HG02852 (cell line): ENCODE results near the gene EML4.
"Not testable (repeated sequence)": the region's sequence is repeated elsewhere in the genome, so short reads cannot be mapped to it uniquely, and the experiment has no call there.

Source experiments
- ATAC-seq: cut with Tn5 transposase; IDR thresholded peaks from one replicate; pipeline ENCODE4 v1.9.1; 2021; ENCODE audit warnings: mild to moderate bottlenecking, moderate library complexity; ENCODE audit not compliant: unreplicated experiment

The EML4 gene

DNA sequence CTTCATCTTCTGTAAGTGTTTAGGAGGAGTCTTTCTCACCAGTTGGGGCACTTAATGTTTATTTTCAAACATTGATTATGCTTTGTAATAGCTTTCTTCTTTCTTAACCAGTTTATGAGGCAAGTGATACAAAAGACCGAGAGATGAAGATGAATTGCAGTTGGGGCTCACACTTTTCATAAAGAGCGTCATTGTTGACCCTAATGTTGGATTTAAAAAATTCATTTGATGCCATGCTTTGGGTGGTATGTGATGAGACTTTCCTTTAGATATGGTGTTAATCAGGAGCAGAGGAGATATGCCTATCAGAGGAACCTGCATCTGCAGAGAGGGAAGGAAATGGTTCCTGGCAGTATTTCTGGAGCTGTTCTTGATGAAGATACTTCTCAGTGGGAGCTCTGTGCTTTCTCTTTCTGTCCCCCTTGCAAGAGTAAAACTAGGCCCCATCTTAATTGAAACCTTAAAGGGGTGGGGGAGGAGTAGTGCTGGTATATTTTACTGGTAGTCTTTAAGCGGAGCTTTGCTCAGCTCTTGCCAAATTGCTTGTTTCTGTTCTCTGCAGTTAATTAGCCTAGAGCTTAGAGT, 2.3 kb downstream of the EML4 start:
- ATAC-seq = peak; percentile 31

DNA sequence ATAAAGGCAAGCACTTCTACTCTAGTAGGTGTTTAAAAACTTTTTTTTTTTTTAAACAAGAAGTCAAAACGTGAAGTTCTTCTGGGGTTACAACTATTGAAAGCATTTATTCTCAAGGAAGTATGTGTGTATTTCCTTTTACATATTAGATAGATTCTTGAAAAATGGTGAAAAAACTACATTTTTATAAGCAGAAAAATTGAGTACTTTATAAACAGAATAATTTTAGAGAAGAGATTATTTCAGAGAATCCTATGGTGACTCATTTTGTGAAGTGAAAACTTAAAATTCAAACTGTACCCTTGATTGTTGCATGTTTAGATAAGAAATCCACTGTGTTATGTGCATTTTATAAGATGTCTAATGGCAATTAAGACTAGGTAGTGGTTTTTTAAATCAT, 2.9 kb downstream of the EML4 start:
- no peak for ATAC-seq

DNA sequence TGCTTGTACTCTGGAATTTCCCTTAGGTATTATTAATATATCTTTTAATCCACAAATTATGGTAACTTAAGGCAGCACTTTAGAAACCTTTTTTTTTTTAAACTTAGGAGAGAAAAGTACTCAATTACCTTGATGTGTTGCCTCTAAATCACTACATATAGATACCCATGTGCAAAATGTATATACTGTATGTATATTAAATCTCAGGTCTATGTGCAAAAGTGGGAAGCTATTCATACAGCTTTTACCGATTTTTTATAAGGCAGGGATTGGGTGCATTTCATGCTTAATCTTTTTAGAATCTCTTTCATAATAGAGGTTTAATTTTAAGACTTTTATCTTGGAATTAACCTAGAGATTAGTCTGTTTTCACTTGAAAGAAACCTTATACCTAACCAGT, 3.4 kb downstream of the EML4 start:
- no peak for ATAC-seq

DNA sequence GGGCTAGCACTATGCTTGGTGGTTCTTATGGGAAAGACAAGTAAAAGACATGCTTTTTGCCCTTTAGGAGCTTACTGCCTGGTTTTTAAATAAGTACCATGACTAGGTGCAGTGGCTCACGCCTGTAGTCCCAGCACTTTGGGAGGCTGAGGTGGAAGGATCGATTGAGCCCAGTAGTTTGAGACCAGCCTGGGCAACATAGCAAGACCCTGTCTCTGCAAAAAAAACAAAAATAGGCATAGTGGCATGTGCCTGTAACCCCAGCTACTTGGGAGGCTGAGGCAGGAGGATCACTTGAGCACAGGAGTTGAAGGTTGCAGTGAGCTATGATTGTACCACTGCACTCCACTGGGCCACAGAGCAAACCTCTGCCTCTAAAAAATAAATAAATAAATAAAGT, 4.3 kb downstream of the EML4 start:
- not testable (repeated sequence) for ATAC-seq

DNA sequence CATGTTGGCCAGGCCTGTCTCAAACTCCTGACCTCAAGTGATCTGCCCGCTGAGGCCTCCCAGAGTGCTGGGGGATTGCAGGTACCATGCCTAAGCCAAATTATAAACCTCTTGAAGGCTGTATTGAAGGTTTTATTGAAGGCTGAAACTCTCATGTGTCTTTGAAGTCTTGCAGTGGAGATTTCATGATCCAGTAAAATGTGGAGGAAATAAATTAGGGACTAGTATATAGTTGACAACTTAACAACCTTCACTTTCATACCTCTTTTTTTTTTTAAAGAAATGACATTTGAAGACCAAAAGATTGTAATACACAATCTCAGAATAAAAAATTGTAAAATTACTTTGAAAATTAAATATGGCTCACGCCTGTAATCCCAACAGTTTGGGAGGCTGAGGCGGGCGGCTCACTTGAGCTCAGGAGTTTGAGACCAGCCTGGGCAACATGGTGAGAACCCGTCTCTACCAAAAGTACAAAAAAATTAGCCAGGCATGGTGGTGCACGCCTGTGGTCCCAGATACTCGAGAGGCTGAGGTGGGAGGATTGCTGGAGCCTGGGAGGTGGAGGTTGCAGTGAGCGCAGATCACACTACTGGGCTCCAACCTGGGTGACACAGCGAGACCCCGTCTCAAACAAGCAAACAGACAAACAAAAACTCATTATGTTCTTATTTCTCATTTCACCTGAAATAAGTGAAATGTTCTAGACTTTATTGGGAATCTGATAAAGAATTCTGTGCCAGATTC, 8.0 kb downstream of the EML4 start:
- ATAC-seq = no peak

DNA sequence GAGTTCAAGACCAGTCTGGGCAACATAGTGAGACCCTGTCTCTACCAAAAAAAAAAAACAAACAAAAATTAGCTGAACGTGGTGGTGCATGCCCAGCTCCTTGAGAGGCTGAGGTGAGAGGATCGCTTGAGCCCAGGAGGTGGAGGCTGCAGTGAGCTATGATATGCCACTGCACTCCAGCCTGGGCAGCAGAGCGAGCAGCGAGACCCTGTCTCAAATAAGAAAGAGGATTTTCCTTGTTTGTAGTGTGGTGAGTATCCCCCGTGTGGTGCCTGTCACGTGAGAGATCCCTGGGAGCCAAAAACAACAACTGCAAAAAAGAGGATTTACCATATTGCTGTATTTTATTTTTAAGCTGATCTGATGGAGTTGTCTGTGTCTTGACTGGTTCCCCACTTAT, 9.2 kb downstream of the EML4 start:
- ATAC-seq = no peak

DNA sequence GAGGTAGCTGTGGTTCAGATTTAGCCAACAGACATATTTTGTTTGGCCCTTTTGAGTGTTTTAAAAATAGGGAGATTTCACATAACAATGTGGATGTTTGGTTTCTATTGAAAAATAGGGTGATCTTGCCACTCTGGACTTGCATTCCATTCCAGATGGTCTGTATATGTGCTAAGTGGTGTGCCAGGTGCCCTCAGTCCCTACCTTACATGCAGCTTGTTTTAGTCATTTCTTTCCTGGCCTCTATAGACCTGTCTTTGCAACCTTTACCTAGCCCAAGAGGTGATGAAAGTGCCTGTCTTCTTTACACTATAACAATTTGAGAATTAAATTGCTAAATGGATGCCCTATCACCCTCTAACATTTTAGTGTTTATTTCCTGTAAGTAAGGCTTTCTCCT, 11.1 kb downstream of the EML4 start:
- ATAC-seq = no peak

DNA sequence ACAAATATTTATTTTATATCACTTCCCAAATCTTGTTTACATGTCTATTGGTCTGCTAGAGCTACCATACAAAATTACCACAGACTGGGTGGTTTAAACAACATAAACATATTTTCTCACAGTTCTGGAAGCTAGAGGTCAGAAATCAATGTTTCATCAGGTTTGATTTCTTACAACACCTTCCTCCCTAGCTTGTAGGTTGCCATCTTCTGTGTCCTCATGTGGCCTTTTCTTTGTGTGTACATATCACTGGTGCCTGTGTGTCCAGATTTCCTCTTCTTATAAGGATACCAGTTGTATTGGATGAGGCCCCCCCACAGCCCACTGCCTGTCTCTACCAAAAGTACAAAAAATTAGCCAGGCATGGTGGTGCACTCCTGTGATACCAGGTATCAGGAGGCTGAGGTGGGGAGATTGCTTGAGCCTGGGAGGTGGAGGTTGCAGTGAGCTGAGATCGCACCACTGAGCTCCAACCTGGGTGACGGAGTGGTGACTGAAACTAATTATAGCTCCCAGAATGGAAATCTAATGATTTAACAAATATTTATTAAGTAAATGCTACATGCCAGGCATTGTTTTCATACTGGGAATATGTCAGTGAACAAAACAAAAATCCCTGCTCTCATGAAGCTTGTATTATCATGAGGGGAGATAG, 13.6 kb downstream of the EML4 start:
- ATAC-seq = no peak

DNA sequence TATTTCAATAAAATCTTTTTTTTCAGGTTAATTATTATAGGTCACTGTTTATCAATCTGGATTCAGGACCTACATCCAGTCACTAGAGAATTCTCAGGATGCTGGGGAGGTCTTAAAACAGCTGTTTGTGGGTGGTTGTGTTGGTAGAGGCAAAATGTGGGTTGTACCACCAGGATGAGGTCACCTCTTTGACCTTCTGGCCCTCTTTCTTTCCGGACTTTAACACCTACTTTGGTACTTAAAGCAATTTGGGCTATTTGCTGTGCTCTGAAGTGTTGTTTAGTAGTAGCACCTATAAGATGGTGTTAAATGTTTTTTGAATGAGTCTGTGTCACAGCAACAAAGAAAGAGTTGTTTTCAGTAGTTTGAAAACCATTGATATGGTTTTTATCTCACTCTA, 14.6 kb downstream of the EML4 start:
- ATAC-seq = no peak

DNA sequence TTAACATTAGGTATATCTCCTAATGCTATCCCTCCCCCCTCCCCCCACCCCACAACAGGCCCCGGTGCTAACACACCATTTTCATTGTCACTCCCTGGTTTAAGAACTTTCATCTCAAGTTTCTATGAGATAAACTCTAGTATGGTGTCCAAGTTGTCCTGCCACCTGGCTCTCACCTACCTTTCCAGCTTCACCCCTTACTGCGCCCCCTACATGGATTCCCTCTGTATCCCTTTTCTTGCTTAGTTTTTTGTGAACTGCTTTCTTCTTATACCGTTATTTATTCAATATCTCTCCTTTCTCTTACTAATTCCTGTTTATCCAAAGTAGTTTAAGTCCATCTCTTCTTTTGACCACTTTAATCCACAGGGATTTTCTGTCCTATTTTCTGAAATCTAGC, 15.2 kb downstream of the EML4 start:
- ATAC-seq = no peak

DNA sequence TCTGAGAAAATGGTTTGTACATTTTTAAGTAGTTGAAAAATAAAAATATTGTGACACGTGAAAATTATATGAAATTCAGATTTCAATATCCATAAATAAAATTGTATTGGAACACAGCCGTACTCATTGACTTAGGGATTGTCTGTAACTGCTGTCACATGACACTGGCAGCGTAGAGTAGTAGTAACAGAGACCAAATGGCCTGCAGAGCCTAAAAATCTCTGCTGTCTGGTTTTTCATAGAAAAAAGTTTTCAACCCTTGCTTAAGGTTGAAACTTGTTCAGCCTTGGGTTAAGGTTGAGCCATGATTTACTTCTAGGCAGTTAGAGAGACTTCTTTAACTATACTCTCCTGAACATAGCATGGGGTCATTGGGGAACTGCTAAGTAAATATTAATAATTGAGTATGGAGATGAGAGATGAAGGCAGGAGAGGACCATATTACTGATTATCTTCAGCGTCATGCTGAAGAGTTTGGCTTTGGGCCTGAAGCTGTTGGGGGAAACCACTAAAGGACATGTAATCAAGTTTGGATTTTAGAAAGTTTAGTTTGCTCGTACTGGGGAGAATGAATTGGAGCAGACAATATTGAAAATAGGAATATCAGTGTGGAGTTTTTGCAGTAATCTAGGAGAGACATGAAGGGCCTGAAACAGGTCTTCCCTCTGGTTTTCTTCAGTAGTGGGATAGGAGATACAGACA, 16.2 kb downstream of the EML4 start:
- ATAC-seq = no peak

DNA sequence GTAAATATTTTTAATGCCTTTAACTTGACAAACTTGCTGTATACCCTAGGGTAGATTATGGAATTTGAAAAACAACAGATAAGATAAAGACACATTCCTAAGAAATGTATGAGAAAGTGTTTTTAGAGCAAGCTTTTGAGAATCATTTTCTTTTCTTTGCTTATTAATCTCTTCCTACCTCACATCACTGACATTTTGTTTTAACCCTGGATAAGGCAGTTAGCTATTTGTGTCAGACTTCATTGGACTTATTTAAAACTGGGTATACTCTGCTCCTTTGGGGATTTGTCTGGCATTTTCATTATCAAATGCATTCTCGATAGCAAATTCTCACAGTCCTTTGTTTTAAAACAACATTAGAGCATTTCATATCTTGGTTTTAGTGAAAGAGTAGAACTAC, 17.2 kb downstream of the EML4 start:
- ATAC-seq = no peak

DNA sequence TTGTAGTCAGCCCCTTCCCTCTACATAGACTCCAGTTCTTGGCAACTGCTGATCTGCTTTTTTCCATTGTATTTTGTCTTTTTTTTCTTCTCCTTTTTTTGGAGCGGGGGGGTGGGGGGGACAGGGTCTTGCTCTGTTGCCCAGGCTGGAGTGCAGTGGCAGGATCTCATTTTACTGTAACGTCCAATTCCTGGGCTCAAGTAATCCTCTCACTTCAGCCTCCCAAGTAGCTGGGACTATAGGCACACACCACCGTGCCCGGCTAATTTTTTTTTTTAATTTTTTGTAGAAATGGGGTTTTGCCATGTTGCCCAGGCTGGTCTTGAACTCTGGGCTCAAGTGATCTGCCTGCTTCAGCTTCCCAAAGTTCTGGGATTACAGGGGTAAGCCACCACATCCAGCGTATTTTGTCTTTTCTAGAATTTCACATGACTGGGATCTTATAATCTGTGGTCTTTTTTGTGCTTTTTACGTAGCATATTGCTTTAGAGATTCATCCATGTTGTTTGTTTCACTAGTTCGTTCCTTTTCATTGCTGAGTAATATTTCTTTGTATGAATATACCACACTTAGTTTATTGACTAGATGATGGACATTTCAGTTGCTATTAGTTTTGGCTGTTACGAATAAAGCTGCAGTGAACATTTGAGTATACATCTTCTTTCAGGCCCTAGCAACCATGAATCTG, 17.9 kb downstream of the EML4 start:
- ATAC-seq = no peak

DNA sequence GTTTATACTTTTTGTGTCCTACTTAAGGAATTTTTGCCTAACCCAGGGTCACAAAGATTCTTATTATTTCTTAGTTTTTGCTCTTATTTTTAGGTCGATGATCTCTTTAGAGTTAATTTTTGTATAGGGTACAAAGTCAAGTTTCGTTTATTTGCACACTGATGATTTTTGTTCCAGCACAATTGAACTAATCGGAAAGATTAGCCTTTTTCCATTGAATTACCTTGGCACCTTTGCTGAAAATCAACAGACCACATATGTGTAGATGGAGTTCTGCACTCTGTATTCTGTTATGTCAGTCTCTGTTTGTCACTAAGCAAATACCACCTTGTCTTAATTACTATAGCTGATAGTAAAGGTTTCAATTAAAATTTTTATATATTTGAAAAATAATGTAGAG, 18.7 kb downstream of the EML4 start:
- ATAC-seq = no peak

DNA sequence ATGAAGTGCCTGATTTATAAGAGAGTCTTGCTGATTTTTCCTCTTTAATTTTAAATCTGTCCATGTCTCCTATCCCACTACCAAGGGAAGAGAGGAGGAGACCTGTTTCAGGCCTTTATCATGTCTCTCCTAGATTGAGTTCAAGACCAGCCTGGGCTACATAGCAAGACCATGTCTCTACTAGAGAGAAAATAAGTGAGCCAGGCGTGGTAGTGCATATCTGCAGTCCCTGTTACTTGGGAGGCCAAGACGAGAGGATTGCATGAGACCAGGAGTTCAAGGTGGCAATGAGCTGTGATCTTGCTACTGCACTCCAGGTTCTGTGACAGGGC, 20.0 kb downstream of the EML4 start:
- ATAC-seq = no peak

DNA sequence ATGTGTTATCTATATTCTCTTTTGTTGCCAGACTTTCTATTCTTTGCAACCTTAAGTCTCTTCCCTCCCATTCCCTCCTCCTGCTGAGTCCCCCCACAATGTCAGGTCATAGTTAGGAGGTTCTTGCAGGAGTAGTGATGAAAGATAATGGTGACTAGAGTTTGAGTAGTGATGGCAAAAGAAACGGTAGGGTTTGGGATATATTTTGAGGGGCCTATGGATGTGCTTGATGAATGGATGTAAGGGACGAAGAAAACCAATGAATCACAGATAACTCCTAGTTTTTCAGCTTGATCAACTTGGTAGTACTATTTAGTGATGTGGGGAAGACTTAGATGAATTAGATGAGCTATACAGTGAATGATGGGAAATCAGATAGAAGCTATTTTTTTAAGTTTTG, 21.0 kb downstream of the EML4 start:
- ATAC-seq = no peak

DNA sequence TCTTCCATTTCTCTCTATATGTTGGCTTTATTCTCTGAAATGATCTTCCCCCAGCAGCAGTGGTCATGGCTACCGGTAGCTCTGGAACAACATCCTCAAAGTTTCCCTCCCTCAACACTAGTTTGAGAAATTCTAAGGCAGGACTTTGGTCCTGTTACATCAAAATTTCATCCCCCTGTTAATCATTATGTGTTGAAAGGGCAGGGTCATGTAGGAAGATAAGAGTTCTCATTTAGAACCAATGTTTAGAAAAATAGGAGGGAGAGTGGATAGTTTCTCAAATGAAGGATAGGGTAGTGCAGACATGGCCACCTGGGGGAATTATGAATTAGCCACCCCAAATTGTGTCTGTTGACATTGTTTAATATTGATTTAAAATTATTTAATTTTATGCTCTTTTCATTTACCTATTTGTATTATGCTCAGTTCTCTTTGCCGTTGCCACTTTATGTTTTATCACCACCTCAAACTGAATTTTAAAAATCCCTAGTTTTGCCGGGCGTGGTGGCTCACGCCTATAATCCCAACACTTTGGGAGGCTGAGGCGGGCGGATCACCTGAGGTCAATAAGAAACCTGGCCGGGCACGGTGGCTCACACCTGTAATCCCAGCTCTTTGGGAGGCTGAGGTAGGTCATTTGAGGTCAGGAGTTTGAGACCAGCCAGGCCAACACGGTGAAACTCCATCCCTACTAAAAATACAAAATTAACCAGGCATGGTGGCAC, 22.3 kb downstream of the EML4 start:
- no peak for ATAC-seq

DNA sequence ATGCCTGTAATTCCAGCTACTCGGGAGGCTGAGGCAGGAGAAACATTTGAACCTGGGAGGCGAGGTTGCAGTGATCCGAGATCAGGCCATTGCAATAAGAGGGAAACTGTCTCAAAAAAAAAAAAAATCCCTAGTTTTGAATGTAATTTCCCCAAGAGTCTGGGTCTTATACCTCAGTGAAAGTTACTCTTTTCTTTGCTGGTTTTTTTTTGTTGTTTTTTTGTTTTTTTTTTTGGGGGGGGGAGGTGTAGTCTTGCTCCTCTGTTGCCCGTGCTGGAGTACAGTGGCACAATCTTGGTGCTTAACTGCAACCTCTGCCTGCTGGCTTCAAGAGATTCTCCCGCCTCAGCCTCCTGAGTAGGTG, 22.8 kb downstream of the EML4 start:
- no peak for ATAC-seq

DNA sequence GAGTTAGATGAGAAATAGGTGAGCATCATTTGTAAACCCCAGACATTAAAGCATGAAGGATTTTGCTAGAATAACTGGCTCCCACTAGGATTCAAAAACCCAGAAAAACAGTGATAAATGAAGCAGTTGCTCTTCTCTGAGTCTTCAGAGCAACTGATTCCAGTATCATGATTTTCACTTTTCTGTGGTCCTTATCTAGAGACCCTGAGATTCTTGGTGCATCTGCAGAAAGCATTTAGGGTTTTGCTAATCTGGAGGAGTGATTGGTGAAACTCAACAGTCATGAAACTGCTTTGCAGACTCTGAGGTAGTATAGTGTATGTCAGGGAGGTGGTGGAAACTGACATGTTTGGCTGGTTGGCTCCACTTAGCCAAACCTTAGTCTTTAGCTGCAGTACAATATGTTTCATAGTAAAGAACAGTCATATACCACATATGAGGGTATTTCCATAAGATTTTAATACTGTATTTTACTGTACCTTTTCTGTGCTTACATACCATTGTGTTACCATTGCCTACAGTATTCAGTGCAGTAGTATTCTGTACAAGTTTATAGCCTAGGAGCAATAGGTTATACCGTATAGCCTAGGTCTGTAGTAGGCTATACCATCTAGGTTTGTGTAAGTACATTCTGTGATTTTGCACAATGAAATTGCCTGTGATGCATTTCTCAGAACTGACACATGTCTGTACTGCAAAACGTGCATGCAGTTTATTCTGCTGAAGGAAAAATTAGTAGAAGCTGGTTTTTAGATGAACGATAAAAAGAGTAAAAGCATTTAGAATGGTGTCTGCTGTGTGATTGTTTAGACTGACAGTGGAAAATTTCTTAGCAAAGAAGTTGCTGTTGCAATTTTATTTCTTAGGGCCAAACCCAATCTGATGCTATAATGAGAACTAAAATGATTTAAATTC, 23.8 kb downstream of the EML4 start:
- ATAC-seq = peak; percentile 81

DNA sequence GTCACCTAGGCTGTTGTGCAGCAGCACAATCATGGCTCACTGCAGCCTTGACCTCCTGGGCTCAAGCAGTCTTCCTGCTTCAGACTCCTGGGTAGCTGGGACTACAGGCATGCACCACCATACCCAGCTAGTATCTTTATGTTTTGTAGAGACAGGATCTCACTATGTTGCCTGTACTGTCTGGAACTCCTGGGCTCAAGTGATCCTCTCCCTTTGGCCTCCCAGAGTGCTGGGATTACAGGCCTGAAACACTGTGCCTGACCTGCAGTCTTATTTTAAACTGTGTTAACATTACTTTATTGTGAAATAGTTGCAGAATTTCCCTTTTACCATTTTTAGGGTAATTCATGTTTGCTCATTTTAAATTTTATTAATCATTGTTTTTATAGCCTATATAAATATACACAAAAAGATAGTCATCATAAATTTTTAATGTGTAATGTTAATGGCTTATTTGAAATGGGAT, 24.6 kb downstream of the EML4 start:
- ATAC-seq = no peak
